ENCODE data around the gene TMEM254.

The TMEM254 gene

GRCh38 chr10:80104066-80104926, 25.8 kb downstream of the TMEM254 start:
- Histone ChIP-seq H3K9ac (ENCODE audit: low read length) (no peak overlapping the region), H3K27ac (ENCODE audit: low read length) (no peak overlapping the region), H4K20me1 (ENCODE audit: insufficient read depth, low read length) (no peaks in the 10 kb centered on the region), H3K36me3 (replicated peaks; ENCODE audit: low read depth, low read length) (no peaks in the 10 kb centered on the region), H3K27me3 (ENCODE audit: low read depth, low read length) (no peaks in the 10 kb centered on the region), H3K4me2 (ENCODE audit: low read length) (no peak overlapping the region), H3K4me1 (ENCODE audit: low read length) (no peaks in the 10 kb centered on the region), H2AFZ (ENCODE audit: low read depth, low read length) (no peak overlapping the region), H3K9me3 (ENCODE audit: insufficient read depth, low read length) (0 out of 2 replicates have a peak, but pooled peaks cover 4% of the 10 kb centered on the region), H3K79me2 (ENCODE audit: low read length) (no peaks in the 10 kb centered on the region), H3K4me3 (ENCODE audit: low read length) (no peak overlapping the region)
- no peak for TF ChIP-seq EZH2phosphoT487 (IDR thresholded peaks at IDR 0.05; ENCODE audit: low read depth)
- TF ChIP-seq CTCF (IDR thresholded peaks at IDR 0.05; ENCODE audit: low read depth, low read length) = no peak

GRCh38 chr10:80108576-80109239, 30.2 kb downstream of the TMEM254 start:
- no peaks in the 10 kb centered on the region for H3K27me3 ChIP-seq (ENCODE audit: low read depth, low read length)
- H3K36me3 ChIP-seq (replicated peaks; ENCODE audit: low read depth, low read length) = no peaks in the 10 kb centered on the region
- H4K20me1 ChIP-seq (ENCODE audit: insufficient read depth, low read length) = no peaks in the 10 kb centered on the region
- no peaks in the 10 kb centered on the region for H3K4me1 ChIP-seq (ENCODE audit: low read length)
- no peak overlapping the region for H3K4me2 ChIP-seq (ENCODE audit: low read length)
- H3K4me3 ChIP-seq (ENCODE audit: low read length) = no peak overlapping the region
- no peak overlapping the region for H3K9ac ChIP-seq (ENCODE audit: low read length)
- no peak for TF ChIP-seq EZH2phosphoT487 (IDR thresholded peaks at IDR 0.05; ENCODE audit: low read depth)
- 0 out of 2 replicates have a peak, but pooled peaks cover 8% of the 10 kb centered on the region for H3K9me3 ChIP-seq (ENCODE audit: insufficient read depth, low read length)
- no peak overlapping the region for H3K27ac ChIP-seq (ENCODE audit: low read length)
- H2AFZ ChIP-seq (ENCODE audit: low read depth, low read length) = no peak overlapping the region
- H3K79me2 ChIP-seq (ENCODE audit: low read length) = no peaks in the 10 kb centered on the region

- Histone ChIP-seq H3K4me3 (ENCODE audit: low read length) (no peak overlapping the region), H3K27ac (ENCODE audit: low read length) (no peak overlapping the region), H4K20me1 (ENCODE audit: insufficient read depth, low read length) (no peaks in the 10 kb centered on the region), H3K4me1 (ENCODE audit: low read length) (no peaks in the 10 kb centered on the region), H3K27me3 (ENCODE audit: low read depth, low read length) (no peaks in the 10 kb centered on the region), H2AFZ (ENCODE audit: low read depth, low read length) (no peak overlapping the region), H3K4me2 (ENCODE audit: low read length) (no peak overlapping the region), H3K9ac (ENCODE audit: low read length) (no peak overlapping the region), H3K79me2 (ENCODE audit: low read length) (no peaks in the 10 kb centered on the region), H3K36me3 (replicated peaks; ENCODE audit: low read depth, low read length) (no peaks in the 10 kb centered on the region), H3K9me3 (ENCODE audit: insufficient read depth, low read length) (0 out of 2 replicates have a peak, but pooled peaks cover 8% of the 10 kb centered on the region)
- no peak for TF ChIP-seq CTCF (IDR thresholded peaks at IDR 0.05; ENCODE audit: low read depth, low read length)
These were observed 32.5 kb downstream of the TMEM254 start for GRCh38 chr10:80110986-80111385.

GRCh38 chr10:80118669-80119068, 40.2 kb downstream of the TMEM254 start:
- Histone ChIP-seq H3K9ac (ENCODE audit: low read length) (no peak overlapping the region), H3K27ac (ENCODE audit: low read length) (no peak overlapping the region), H3K27me3 (ENCODE audit: low read depth, low read length) (no peaks in the 10 kb centered on the region), H3K4me3 (ENCODE audit: low read length) (no peak overlapping the region), H3K36me3 (replicated peaks; ENCODE audit: low read depth, low read length) (no peaks in the 10 kb centered on the region), H2AFZ (ENCODE audit: low read depth, low read length) (no peak overlapping the region), H3K4me2 (ENCODE audit: low read length) (no peak overlapping the region), H4K20me1 (ENCODE audit: insufficient read depth, low read length) (no peaks in the 10 kb centered on the region), H3K9me3 (ENCODE audit: insufficient read depth, low read length) (no peaks in the 10 kb centered on the region), H3K4me1 (ENCODE audit: low read length) (no peaks in the 10 kb centered on the region), H3K79me2 (ENCODE audit: low read length) (no peaks in the 10 kb centered on the region)
- no peak for TF ChIP-seq EZH2phosphoT487 (IDR thresholded peaks at IDR 0.05; ENCODE audit: low read depth)
- no peak for TF ChIP-seq CTCF (IDR thresholded peaks at IDR 0.05; ENCODE audit: low read depth, low read length)
